HG03432 (cell line): Measurements from ENCODE around the gene MEP1A.

Experiments
- ATAC-seq: cut with Tn5 transposase; IDR thresholded peaks from one replicate; pipeline ENCODE4 v1.9.1; 2021; ENCODE audit warnings: mild to moderate bottlenecking, moderate library complexity; ENCODE audit not compliant: unreplicated experiment

MEP1A gene

DNA sequence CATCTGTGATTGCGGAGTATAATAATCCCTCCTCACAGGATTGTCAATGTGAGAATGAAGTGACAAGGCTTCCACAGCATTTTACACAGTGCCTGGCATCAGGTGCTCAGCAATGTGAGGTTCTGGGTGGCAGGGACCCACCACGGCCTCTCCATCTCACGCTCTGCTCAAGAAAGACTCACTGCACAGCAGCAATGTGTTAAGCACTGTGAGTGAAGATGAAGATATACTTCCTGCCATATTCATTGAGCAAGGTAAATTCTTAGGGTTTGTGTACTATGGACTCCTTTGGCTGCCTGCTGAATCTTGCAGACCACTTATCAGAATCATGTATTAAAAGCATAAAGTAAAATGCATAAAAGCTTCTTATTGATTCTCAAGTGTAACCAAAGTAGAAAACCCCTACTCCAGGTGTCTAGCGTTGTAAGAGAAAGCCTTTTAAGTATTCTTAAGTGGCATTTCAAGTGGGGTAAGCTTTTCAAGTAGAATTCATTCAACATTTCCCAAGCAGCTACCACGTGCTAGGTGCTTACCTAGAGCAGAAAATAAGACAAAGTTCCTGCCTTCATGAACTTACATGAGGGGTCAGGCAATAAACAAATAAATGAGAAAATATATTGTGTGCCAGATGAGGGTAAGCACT, 17.0 kb upstream of the MEP1A start:
- ATAC-seq, result no peak

DNA sequence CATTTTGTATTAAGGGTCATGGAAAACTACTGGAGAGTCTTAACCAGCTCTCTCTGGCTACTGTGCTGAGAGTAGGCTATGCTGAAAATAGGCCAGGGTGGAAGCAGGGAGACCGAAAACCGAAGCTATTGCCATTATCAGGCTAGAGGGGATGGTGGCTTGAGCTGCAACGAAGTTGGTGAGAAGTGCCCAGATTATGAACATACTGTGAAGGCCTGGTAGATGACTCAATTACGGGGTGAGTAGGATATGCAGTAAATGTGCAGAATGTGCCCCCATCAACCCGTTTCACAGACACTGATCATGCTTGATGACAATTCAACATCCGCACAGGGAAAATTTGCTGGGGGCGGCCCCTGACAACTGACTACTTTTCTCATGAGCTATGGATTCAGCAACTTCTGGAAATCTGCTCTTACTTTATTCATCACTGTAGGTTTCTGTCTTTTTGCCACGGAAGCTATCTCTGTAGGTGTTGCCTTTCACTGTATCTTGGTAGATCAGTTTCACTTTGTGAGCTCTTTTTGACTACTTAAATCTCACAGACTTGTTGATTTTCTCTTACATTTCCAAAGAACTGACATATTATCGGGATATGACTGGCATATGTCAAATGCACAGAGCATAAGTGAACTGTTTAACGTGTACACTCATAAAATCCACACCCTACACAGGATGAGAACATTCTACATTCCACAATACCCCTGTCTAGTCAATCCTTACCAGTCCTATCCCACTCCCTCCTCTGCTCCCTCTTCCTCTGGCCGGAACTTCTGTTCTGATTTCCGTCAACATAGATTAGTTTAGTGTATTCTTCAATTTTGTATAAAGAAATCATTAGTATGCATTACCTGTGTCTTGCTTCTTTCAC, 15.5 kb upstream of the MEP1A start:
- ATAC-seq, result no peak

DNA sequence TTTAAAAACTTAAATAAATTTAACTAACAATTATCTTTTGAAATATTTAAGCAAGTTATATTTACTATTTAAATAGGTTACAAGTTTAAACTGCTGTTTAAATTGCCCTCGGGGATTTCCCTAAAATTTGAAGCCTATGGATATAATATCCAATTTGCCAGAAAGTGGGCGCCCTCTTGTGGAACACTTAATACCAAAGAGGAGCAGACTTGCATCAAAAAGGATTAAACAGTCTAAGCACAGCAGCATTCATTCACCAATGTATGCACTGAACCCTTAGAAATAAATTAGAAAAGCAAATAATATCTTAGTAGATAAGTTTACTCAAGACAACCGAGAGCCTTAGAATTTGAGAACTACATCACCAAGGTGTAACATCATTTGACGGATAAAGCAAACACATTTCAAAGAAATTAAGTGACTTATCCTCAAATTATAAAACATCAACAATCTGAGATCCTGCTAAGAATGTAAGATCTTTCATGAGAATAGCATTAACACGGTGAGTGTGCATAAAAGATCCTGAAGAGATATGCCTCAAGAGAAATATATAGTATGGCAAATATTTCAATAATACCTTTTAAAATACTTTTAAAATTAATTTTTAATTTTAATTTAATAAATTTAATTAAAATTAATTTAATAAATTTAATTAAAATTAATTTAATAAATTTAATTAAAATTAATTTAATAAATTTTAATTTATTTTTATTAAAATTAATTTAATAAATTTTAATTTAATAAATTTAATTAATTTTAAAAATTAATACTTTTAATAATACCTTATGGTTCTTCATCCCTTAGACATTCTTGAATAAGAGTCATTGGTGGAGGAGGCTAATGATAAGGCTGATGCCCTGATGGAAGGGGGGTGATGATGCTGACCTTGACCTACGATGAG, 11.5 kb upstream of the MEP1A start:
- no peak for ATAC-seq

DNA sequence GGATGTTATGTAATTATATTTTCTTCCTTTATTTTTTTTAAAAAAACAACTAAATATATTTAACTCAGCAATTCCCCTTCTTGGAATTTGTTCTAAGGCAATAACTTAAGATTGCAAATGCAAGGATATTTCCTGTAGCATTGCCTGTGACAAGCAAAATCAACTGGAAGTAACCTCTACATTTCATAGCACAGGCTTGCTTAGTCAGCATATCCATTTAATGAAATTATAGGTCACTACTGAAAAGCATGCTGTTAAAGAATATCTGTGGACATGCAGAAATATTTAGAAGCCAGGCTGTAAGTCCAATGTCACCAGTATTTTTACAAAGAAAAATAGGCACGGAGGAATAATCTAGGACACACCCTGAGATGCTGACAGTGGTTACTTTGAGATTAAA, 8.7 kb upstream of the MEP1A start:
- ATAC-seq, result no peak

DNA sequence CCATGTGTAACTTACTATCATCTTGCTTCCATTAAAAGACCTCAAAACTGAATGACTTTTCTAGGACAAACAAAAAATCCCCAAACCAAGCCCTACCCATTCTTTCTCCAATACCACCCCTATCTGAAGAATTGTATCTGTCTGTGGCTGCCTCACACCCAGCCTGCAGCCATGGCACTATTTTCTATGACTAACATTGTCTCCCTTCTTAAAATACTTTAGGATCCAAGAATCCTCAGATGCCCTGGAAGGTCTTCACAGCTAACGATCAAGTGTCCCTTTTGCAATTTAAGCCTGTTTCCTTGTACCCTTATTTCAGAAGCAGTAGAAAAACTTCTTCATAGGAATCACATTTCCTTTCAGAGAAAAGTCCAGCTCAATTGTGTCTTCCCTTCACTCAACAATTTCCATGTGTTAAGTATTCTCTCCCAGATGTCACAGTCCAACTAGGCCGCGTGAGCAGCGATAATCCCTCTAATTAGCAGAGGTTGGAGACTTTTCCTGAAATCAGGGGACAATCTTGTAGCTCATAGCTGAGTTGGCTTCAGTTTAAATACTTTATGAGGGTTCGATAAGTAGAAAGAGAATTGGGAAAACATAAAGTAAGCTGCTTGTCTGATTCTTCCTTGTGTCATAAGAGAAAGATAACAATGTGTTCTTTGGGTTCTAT, 5.2 kb upstream of the MEP1A start:
- ATAC-seq, result no peak

DNA sequence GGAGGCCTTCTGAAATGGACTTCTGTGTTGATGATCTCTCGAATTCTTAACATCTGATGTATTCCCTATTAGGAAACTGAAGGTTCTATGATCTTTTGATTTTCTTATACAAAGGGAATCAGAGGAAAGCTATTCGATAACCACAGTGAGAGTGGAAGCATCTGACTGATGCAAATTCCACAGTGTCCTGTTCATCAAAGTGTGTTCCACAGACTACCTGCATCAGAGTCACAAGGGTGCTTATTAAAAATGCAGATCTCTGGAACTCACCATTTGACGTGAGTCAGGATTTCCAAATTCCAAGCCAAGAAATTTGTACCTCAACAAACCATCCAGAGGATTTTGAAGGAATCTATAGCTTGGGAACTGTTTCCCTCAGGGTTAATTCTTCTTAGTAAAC, 4.4 kb upstream of the MEP1A start:
- no peak for ATAC-seq

DNA sequence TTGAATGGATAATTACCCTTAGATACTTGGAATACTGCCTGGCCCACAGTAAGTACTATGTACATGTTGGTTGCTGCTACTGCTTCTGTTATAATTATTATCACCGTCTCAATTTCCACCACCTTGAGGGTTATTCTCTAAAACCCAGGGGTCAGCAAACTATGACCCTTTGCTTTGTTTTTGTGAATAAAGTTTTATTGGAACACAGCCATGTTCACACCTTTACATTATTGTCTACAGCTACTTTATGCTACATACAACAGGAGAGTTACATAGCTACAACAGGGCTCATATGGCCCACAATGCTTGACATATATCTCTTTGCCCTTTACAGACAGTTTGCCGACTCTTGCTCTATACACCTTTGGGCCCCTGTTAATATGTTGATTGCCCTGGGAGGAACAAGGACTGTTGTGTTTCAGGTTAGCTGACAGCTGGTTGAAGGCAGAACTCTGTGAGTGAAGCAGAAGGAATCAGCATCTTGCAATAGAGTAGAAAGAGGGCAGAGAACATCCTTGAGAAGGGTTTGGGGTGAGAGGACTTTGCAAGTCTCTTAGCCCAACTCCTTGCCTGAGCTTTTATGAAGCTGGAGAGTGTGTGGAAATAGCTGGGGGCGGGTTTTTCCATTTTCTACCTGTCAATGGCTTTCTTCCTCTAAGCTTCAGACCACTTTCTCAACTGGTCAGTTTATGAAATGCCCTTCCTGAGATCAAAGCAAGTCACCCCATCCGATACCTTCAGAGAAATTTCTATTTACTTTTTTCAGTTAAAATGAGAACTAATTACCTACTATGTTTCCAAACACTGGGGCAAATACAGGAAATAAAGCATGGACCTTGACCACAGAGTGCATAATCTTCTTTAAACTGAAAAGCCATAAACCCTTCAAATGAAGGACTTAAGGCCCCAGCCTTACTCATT, 3.5 kb upstream of the MEP1A start:
- no peak for ATAC-seq

DNA sequence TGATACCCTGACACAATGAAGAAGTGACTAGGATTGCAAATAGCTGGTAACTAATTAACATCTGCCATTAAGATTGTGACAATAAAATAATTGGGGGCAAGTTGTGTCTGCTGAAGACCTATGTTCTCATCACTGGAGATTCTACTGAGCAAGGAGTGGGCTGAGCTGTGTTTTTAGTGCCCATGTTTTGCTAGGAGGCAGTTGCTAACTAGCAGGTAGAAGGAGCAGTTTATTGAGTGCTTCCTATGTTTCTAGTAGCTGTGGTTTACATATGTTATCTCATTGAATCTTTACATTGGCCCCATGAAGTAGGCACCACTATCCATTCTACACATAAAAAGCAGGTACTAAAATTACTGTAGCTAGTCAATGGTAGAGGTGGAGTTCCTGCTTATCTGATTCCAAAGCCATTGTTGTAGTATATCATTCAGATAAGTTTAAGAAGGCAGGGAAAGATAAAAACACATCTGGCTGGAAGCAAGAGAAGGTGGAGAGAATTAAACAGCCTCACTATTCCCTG, 2.8 kb upstream of the MEP1A start:
- no peak for ATAC-seq

DNA sequence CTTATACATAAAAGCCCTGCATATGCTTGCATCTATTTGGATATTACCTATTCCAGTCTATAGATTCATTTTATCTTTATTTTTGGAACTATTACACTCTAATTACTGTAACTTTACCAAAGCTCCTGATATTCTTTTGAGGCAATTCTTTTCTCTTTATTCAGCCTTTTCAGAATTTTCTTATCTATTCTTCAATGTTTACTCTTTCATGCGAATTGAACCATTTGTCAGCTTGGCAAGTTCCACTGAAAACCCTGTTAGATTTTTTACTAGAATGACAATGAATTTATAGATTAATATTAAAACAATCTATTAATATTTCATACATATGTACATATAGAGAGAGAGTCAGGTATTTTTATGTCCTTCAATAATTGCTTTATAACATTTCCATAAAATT, 554 bp upstream of the MEP1A start:
- ATAC-seq, result no peak

DNA sequence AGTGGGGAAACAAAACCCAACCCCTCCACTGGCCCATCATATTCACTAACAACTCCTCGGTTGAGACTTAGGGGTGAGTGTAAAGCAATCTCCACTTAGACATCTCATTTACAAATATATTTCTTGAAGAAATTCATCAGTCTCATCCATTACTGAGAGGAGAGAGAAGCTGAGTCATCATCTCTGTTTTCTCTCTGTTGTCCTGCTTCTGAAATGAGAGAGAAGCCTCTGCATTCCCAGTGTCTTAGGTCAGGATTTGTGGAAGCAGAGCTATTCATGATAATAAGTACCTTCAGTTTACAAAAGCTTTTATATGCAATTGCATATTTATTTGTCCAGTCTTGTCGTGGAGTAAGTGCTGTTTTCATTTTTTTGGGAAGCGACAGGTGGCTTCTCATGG, 879 bp downstream of the MEP1A start:
- ATAC-seq, result no peak

DNA sequence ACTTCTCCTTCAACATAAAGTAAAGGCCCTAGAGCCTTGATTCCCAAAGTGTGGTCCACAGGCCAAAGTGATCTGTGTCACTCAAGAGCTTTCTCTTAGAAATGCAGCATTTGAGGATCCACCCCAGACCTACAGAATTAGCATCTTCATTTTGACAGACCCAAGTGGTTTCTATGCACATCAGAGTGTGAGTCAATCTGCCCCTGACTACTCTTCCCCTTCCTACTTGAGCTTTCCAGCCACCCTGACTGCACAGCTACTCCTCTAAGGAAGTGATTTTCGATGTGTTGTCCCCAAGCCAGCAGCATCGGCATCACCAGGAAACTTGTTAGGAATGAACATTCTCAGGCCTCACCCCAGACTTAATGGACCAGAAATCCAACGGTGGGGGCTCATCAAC, 2.6 kb downstream of the MEP1A start:
- ATAC-seq, result no peak

DNA sequence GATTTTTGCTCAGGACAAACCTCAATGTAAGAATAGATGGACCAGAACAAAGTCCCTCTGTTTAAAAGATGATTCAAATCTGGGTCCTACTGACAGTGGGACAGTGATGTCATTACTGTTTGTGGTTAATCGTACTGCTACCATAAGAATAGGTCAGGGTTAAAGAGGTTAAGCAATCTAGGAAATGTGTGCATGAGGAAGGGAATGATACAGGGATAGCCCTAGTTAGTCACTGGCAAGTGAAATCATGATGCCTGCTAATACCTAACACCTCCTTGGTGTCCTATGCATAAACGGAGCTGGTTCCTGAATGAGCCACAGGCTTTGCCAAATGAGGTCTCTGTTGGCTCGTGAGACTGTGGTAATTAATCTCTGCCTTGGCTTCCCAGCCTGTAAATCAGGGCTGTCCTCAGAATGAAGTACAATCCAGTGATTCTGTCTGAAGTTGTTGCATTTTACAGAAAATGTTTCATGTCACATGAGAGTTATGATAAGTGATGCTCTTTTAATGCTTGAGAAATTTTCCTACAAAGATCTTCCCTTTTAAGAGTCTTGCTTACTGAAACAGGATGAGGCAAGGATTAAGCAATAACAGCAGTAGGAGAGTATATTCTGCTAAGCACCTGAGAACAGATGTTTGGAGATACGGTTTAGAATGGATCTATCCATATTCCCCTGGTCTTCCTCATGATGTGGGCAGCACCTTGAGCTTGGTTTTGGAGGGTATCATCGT, 3.8 kb downstream of the MEP1A start:
- ATAC-seq, result no peak

DNA sequence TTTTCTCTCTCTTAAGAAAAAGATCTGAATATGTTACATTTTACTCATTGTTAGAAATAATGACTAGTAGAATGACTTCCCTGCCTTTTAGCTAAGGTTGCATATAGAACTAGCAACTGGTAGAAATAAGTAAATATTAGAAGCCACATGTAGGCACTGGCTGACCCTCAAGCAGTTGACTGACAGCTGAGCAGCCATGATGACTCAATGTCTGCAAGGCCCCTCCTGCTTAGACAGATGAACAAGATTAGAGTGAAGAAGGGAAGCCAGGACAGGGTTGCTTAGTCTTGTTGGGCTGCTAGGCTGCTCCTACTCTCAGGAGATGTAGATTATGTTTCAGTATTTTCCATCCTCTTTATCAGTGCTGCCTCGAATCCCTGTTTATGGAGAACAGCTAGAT, 6.5 kb downstream of the MEP1A start:
- no peak for ATAC-seq

DNA sequence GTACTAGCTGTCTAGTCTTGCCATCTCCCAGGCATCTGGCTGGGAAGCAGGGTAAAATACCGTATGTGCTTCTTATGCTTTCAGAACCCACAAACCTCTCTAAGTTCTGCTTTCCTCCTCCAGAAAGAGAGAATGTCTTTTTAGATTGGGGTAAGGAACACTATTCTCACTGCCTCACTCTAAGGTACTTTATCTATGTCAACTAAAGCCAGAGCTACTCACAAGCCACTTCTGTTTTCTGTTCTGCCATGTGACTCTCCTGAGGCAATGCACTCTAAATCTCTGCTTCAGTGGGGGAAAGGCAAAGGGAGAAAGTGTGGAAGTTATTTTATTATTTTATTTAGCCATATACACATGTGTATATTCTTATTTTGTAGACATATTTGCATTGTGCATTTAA, 15.6 kb downstream of the MEP1A start:
- no peak for ATAC-seq

DNA sequence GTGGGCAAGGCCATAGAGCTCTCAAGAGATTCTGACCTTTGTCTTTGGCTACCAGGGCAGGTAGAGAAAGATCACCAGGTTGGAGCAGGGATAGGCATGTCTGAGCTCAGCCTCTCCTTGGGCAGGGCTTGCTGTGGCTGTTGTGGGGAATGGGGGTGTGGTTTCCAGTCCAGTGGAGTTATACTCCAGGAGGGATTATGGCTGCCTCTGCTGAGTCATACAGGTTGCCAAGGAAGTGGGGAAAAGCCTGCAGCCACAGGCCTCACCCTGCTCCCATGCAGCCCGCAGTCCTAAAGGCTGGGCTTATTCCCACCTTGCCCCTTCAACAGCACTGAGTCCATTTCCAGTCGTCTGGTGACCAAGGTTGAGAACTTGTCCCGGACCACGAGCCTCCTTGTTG, 21.9 kb downstream of the MEP1A start:
- no peak for ATAC-seq

DNA sequence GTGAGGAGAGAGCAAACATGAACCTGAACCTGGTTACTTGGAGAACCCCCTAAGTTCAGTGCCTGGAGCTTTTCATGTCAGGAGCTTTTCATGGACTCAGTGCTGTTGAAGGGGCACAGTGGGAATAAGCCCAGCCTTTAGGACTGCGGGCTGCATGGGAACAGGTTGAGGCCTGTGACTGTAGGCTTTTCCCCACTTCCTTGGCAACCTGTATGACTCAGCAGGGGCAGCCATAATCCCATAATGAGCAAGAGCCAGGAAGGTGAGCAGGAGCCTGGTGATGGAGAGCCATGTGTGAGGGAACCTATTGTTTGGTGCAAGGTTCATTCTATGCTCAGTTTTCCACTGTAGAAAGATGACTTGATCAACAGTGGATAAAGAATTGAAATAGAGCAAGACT, 23.4 kb downstream of the MEP1A start:
- ATAC-seq, result no peak

DNA sequence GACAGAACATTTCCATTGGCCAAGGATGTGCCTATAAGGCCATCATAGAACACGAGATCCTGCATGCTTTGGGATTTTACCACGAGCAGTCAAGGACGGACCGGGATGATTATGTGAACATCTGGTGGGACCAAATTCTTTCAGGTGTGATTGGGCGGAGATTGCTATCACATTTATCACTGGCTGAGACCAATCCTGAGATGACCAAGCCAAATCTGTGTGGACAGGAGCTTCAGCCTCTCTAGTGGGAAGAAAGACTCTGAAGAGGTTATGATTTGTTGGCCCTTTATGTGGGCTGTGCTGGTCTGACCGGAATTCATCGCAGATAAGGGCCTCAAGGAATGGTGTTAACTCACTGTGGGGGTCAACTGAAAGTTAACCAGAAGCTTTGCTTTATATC, 26.4 kb downstream of the MEP1A start:
- ATAC-seq, result no peak

DNA sequence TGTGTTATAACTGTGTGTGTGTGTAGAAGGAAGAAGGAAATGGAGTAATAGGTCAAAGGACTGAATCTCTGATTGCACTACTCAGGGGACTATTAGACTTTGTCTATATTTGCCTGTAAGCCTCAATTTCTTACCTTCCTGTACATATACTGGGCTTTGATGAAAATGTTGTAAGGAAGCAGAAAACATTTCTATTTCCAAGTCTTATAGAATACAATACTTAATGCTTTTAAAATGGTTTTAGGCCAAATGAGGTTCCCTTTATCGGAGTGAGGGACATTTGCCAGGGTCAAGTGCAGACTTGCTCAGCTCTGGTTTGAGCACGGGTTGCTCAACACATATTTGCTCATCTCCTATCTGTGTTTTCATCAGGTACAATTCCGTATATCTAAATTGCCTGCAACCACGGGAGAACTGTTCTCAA, 28.3 kb downstream of the MEP1A start:
- no peak for ATAC-seq

DNA sequence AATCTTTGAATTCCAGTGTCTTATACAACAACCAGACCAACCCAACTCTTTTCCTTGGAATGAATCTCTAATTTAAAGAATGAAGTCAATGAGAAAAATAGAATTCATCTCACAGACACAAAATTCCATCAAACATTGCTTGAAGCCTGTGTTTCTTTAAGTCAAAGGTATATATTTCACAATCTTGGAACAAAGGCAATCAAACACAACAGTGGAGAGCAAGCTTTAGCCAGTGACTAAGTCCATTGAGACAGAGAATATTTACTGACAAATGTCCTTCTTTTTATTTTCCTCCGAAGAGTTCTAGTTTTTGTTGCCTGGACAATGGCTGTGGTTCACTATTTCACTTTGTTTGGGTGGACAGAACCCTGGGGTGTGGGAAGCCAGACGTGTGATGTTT, 35.8 kb downstream of the MEP1A start:
- no peak for ATAC-seq
